H1 (cell line): ENCODE data around the gene PEX14.

Source experiments
- EP300 ChIP-seq, 2 experiments: IDR thresholded peaks; 1 replicate in 1 of 2; 2 replicates in 1 of 2; pipeline ENCODE4 v1.6.1; 2011 to 2012; ENCODE audit warnings: low read depth in 2 of 2, low read length in 2 of 2, mild to moderate bottlenecking in 2 of 2, borderline replicate concordance in 1 of 2, inconsistent platforms in 1 of 2, moderate library complexity in 1 of 2
- POLR2AphosphoS5 ChIP-seq: IDR thresholded peaks from 2 replicates; pipeline ENCODE4 v1.6.1; 2011; ENCODE audit warnings: low read depth, low read length
- TF ChIP-seq, protein P1 (sequence below), 3 experiments: IDR thresholded peaks; 1 replicate in 2 of 3; 2 replicates in 1 of 3; pipeline versions ENCODE4 v1.5.1 to v1.6.1; 2011; ENCODE audit warnings: low read length in 3 of 3, mild to moderate bottlenecking in 3 of 3, inconsistent platforms in 2 of 3, low read depth in 1 of 3, moderate library complexity in 1 of 3; ENCODE audit not compliant: insufficient read depth in 1 of 3; ENCODE audit errors: control extremely low read depth in 1 of 3

DNA sequence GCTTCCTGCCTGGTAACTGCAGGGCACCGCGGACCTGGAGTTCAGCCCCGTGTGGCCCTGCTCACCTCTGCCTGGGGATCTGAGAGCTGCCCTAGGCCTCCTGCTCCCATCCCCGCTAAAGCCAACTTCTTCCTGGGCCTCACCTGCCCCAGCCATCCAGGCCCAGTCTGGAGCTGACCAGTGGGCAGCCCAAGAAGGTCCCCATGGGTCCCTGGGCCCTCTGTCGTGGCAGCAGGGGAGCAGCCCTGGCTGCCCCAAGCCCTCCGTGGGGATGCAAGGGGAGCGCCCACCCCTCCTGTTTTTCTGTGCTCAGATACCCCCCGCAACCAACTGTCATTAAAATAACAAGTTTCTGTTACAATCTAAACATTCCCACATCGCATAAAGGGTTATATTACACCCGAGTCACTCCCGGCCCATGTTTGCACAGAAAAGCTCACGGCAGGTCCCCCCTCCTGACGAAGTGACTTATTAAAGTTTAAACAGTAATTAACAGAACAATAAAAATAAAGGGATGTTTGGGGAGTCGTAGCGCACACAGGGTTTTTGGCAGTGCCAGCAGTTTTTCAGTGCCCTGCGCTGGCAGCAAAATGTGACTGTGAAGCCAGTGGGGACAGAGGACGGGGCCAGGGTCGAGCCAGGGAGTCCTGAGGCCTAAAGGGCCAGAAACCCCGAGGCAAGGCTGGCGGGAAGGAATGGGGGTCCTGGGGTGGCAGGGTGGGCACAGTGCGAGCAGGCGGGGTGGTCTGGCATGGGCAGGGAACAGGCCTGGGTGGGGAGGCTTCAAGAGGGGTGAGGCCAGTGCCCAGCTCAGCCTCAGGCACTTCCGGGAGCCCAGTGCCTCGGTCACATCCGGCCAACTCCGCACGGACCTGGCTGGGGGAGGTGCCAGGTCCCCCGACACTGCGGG, 200.2 kb downstream of the PEX14 start:
- TF ChIP-seq, protein P1, sequence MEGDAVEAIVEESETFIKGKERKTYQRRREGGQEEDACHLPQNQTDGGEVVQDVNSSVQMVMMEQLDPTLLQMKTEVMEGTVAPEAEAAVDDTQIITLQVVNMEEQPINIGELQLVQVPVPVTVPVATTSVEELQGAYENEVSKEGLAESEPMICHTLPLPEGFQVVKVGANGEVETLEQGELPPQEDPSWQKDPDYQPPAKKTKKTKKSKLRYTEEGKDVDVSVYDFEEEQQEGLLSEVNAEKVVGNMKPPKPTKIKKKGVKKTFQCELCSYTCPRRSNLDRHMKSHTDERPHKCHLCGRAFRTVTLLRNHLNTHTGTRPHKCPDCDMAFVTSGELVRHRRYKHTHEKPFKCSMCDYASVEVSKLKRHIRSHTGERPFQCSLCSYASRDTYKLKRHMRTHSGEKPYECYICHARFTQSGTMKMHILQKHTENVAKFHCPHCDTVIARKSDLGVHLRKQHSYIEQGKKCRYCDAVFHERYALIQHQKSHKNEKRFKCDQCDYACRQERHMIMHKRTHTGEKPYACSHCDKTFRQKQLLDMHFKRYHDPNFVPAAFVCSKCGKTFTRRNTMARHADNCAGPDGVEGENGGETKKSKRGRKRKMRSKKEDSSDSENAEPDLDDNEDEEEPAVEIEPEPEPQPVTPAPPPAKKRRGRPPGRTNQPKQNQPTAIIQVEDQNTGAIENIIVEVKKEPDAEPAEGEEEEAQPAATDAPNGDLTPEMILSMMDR (IDR thresholded peaks at IDR 0.05; ENCODE audit: control extremely low read depth in 1 of 3, insufficient read depth in 1 of 3, low read depth in 1 of 3, low read length in 3 of 3) = no peak
- TF ChIP-seq EP300 (IDR thresholded peaks at IDR 0.05; ENCODE audit: borderline replicate concordance in 1 of 2, low read depth in 2 of 2, low read length in 2 of 2) (no peak), POLR2AphosphoS5 (no peak)
